H1 (cell line): ENCODE data around the gene TLK1. TPM values are rescaled to one million over a fixed set of nuclear protein-coding genes. Genes with fewer than 3 reads are reported as not detected.

ENCODE experiments used
- CTCF ChIA-PET: fragments of 300-600 bp; sonication (Branson Sonifier 250); formaldehyde crosslinking; loops from one replicate; lab custom pipeline; 2021; ENCODE audit not compliant: partially characterized antibody; lab: Charles Lee
- POLR2A ChIA-PET: fragments of 300-600 bp; sonication (Branson Sonifier 250); formaldehyde crosslinking; loops from one replicate; lab custom pipeline; 2021; ENCODE audit warnings: inconsistent platforms; ENCODE audit not compliant: partially characterized antibody; lab: Charles Lee
- DNase-seq, 2 experiments: peaks; one replicate each; pipeline versions ENCODE4 v3.0.0 to v3.0.0-alpha.2; 2010 to 2022; ENCODE audit warnings: low spot score in 2 of 2, low read depth in 1 of 2, mixed read lengths in 1 of 2
- FAIRE-seq: peaks from 2 replicates; lab custom pipeline; 2011; peaks lifted over from hg19 to GRCh38; lab: Jason Lieb, UNC
- H2AFZ ChIP-seq: 2 replicates; pipeline ENCODE4 v1.8.1; 2012; ENCODE audit warnings: low read length, inconsistent platforms
- H2AK5ac ChIP-seq: 2 replicates; pipeline ENCODE4 v1.6.1; 2013; ENCODE audit warnings: low read depth, low read length
- H2BK120ac ChIP-seq: replicated peaks from 2 replicates; pipeline ENCODE3; 2013; ENCODE audit warnings: low read depth, low read length, inconsistent platforms
- H2BK12ac ChIP-seq: 2 replicates; pipeline ENCODE4 v1.6.1; 2013; ENCODE audit warnings: low read depth, low read length
- H2BK15ac ChIP-seq: 2 replicates; pipeline ENCODE4 v1.6.1; 2013; ENCODE audit warnings: low read length
- H2BK20ac ChIP-seq: 2 replicates; pipeline ENCODE4 v1.6.1; 2013; ENCODE audit warnings: low read length
- H2BK5ac ChIP-seq: 2 replicates; pipeline ENCODE4 v1.6.1; 2013; ENCODE audit warnings: low read depth, low read length
- H3K14ac ChIP-seq: 2 replicates; pipeline ENCODE4 v1.6.1; 2013; ENCODE audit warnings: inconsistent platforms; ENCODE audit not compliant: insufficient read length
- H3K18ac ChIP-seq: 2 replicates; pipeline ENCODE4 v1.6.1; 2013; ENCODE audit warnings: low read length; ENCODE audit errors: extremely low read depth
- H3K23ac ChIP-seq: 2 replicates; pipeline ENCODE4 v1.6.1; 2013; ENCODE audit warnings: inconsistent platforms; ENCODE audit not compliant: insufficient read length
- H3K23me2 ChIP-seq: 2 replicates; pipeline ENCODE4 v1.6.1; 2013; ENCODE audit warnings: low read depth, low read length
- H3K27ac ChIP-seq: 2 replicates; pipeline ENCODE4 v1.6.1; 2011; ENCODE audit warnings: low read depth, low read length, inconsistent platforms
- H3K27me3 ChIP-seq, 4 experiments: replicated peaks in 1 of 4; 1 replicate in 1 of 4; 2 replicates in 3 of 4; pipeline versions ENCODE4 v1.6.1 to v1.8.1; 2011 to 2013; ENCODE audit warnings: low read length in 3 of 4, mild to moderate bottlenecking in 3 of 4, inconsistent platforms in 2 of 4, mixed read lengths in 2 of 4, moderate library complexity in 1 of 4; ENCODE audit not compliant: control insufficient read depth in 3 of 4, insufficient read depth in 3 of 4; ENCODE audit errors: extremely low read depth in 1 of 4
- H3K36me3 ChIP-seq, 4 experiments: 2 replicates each; pipeline versions ENCODE4 v1.6.1 to v1.8.1; 2011 to 2013; ENCODE audit warnings: mild to moderate bottlenecking in 4 of 4, low read length in 3 of 4, moderate library complexity in 2 of 4, control low read depth in 1 of 4, inconsistent platforms in 1 of 4; ENCODE audit not compliant: insufficient read depth in 4 of 4, control insufficient read depth in 2 of 4
- H3K4ac ChIP-seq: replicated peaks from 2 replicates; pipeline ENCODE3; 2013; ENCODE audit warnings: low read length, low read depth, mixed read lengths, inconsistent platforms; ENCODE audit not compliant: insufficient read length
- H3K4me1 ChIP-seq, 4 experiments: replicated peaks in 1 of 4; 1 replicate in 1 of 4; 2 replicates in 3 of 4; pipeline versions ENCODE4 v1.6.1 to v1.8.1; 2011 to 2013; ENCODE audit warnings: low read length in 3 of 4, inconsistent platforms in 2 of 4, mixed read lengths in 1 of 4; ENCODE audit not compliant: insufficient read depth in 4 of 4, control insufficient read depth in 3 of 4
- H3K4me2 ChIP-seq, 2 experiments: 2 replicates each; pipeline versions ENCODE4 v1.6.1 to v1.8.1; 2011 to 2013; ENCODE audit warnings: low read depth in 2 of 2, low read length in 2 of 2, control low read depth in 1 of 2, inconsistent platforms in 1 of 2, mild to moderate bottlenecking in 1 of 2; ENCODE audit not compliant: insufficient read depth in 1 of 2
- H3K4me3 ChIP-seq, 4 experiments: fragments of 200-600, 300-600 bp in 1 of 4; sonication (generic), shearing (Covaris generic), sonication (Bioruptor Twin) in 1 of 4; 2 replicates each; pipeline versions ENCODE4 v1.5.1 to v1.8.1; 2011 to 2016; ENCODE audit warnings: low read length in 4 of 4, low read depth in 3 of 4, control low read depth in 2 of 4, inconsistent platforms in 2 of 4, mild to moderate bottlenecking in 2 of 4, mixed read lengths in 1 of 4, moderate library complexity in 1 of 4; ENCODE audit not compliant: insufficient read depth in 2 of 4; ENCODE audit errors: extremely low read depth in 1 of 4
- H3K56ac ChIP-seq: replicated peaks from 2 replicates; pipeline ENCODE3; 2013; ENCODE audit warnings: low read depth, mild to moderate bottlenecking, mixed read lengths, low read length, inconsistent platforms; ENCODE audit not compliant: insufficient read length
- H3K79me1 ChIP-seq: 2 replicates; pipeline ENCODE4 v1.6.1; 2013; ENCODE audit warnings: low read depth, low read length, control low read depth
- H3K79me2 ChIP-seq, 2 experiments: 2 replicates each; pipeline versions ENCODE4 v1.6.1 to v1.8.1; 2012 to 2013; ENCODE audit warnings: low read length in 2 of 2, mild to moderate bottlenecking in 2 of 2, inconsistent platforms in 1 of 2; ENCODE audit not compliant: insufficient read depth in 2 of 2, control insufficient read depth in 1 of 2
- H3K9ac ChIP-seq, 4 experiments: replicated peaks in 1 of 4; 1 replicate in 1 of 4; 2 replicates in 3 of 4; pipeline versions ENCODE4 v1.6.1 to v1.8.1; 2011 to 2013; ENCODE audit warnings: low read depth in 3 of 4, low read length in 3 of 4, control low read depth in 2 of 4, mild to moderate bottlenecking in 2 of 4, moderate library complexity in 2 of 4, inconsistent platforms in 1 of 4; ENCODE audit errors: extremely low read depth in 1 of 4
- H3K9me3 ChIP-seq, 2 experiments: 2 replicates each; pipeline versions ENCODE4 v1.6.1 to v1.8.1; 2012 to 2013; ENCODE audit warnings: mild to moderate bottlenecking in 2 of 2, moderate library complexity in 2 of 2, control low read depth in 1 of 2, inconsistent platforms in 1 of 2, low read depth in 1 of 2, low read length in 1 of 2, mixed read lengths in 1 of 2; ENCODE audit not compliant: insufficient read depth in 2 of 2
- H4K20me1 ChIP-seq, 2 experiments: replicated peaks in 1 of 2; 2 replicates each; pipeline versions ENCODE3 to v1.8.1; 2011 to 2013; ENCODE audit warnings: inconsistent platforms in 2 of 2, low read length in 2 of 2, mild to moderate bottlenecking in 1 of 2; ENCODE audit not compliant: insufficient read depth in 2 of 2, control insufficient read depth in 1 of 2
- H4K5ac ChIP-seq: 2 replicates; pipeline ENCODE4 v1.6.1; 2013; ENCODE audit warnings: low read length, low read depth, mixed read lengths, inconsistent platforms; ENCODE audit not compliant: insufficient read length
- H4K8ac ChIP-seq: 2 replicates; pipeline ENCODE4 v1.8.0; 2013; ENCODE audit warnings: mild to moderate bottlenecking, moderate library complexity, low read length, inconsistent platforms; ENCODE audit not compliant: insufficient read depth; ENCODE audit errors: extremely low read depth
- H4K91ac ChIP-seq: replicated peaks from 2 replicates; pipeline ENCODE3; 2013; ENCODE audit warnings: low read length, mixed read lengths, inconsistent platforms; ENCODE audit not compliant: insufficient read length
- PHF8 ChIP-seq: fragments of 200-600 bp; sonication (generic); conservative IDR thresholded peaks from 2 replicates; pipeline ENCODE4 v1.7.1; 2012; ENCODE audit warnings: low read depth, mild to moderate bottlenecking, inconsistent platforms, low read length, moderate library complexity
- POLR2AphosphoS5 ChIP-seq: IDR thresholded peaks from 2 replicates; pipeline ENCODE4 v1.6.1; 2011; ENCODE audit warnings: low read depth, low read length
- SRF ChIP-seq: IDR thresholded peaks from 2 replicates; pipeline ENCODE4 v1.6.1; 2011; ENCODE audit warnings: mild to moderate bottlenecking, low read depth, low read length, moderate library complexity
- TEAD4 ChIP-seq: IDR thresholded peaks from 2 replicates; pipeline ENCODE4 v1.6.1; 2012; ENCODE audit warnings: low read depth, low read length, inconsistent platforms, mixed read lengths
- WGBS, 2 experiments: shearing (Covaris generic) in 1 of 2; methylation state at CpG; one replicate each; pipeline versions ENCODE4 v1.1.6 to v1.1.7; 2013 to 2015; ENCODE audit warnings: low lambda C conversion rate in 2 of 2, mixed read lengths in 2 of 2, inconsistent platforms in 1 of 2, low coverage in 1 of 2, missing lambda C conversion rate in 1 of 2; ENCODE audit not compliant: insufficient replicate concordance in 2 of 2, insufficient coverage in 1 of 2, insufficient read length in 1 of 2; ENCODE audit errors: extremely low coverage in 1 of 2, missing lambda C conversion rate in 1 of 2; 5-methylcytosine and 5-hydroxymethylcytosine counted together
- polyA plus RNA-seq, 7 experiments: library from polyadenylated mRNA; depleted of rRNA in 3 of 7; stranded (reverse) in 5 of 7; unstranded in 2 of 7; fragments of >200 nt in 5 of 7; fragments of 200-250 nt in 2 of 7; gene quantifications; 1 replicate in 5 of 7; 2 replicates in 1 of 7; 4 replicates in 1 of 7; pipeline versions ENCODE4 v1.2.1 to v1.2.3, GENCODE V29; 2011 to 2013; ENCODE audit warnings: missing spikeins in 2 of 7, mixed read lengths in 2 of 7
- total RNA-seq: library from RNA; stranded (reverse); fragmentation: NEBNext Ultra II Directional; extraction: Animal tissue kit (Norgen Biotek cat#: 25700); gene quantifications from 2 replicates; pipeline ENCODE4 v1.2.1, GENCODE V29; 2021

Gene TLK1
- total and polyA plus RNA-seq, 2 of the 8 experiments (the other 6 are each of a cell fraction or from before 2014, with no cell fraction given), result 11.2 to 102 TPM

DNA sequence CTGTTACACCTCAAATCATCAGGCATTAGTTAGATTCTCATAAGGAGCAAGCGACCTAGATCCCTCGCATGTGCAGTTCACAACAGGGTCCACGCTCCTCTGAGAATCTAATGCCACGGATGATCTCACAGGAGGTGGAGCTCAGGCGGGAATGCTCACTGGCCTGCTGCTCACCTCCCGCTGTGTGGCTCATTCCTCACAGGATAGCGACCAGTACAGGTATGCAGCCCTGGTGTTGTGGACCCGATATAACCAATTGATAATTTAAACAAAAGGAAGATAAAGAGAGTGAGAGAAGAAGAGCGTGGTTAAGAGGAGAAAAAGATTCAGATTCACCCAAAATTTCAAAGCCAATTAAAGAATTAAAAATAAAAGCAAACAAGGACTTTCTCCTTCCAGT, 20.8 kb downstream of the TLK1 start:
- Histone ChIP-seq H3K79me2 (peaks cover 34 to 99% of the 10 kb centered on the region in 2 experiments), H3K56ac (no peak overlapping the region), H3K79me1 (peaks cover 2% of the 10 kb centered on the region; the same call in 1 of the 2 replicates), H4K91ac (no peak overlapping the region), H3K23me2 (no peaks in the 10 kb centered on the region), H2AFZ (no peak overlapping the region), H4K8ac (no peak overlapping the region), H3K18ac (no peak overlapping the region), H3K4me3 (no peak overlapping the region; a peak in 1 of 8 replicates), H3K9me3 (no peaks in the 10 kb centered on the region), H4K20me1 (peaks cover 8 to 15% of the 10 kb centered on the region in 2 experiments), H2BK12ac (no peak overlapping the region), H3K4ac (no peak overlapping the region), H3K14ac (no peak overlapping the region), H4K5ac (no peak overlapping the region), H2BK120ac (no peak overlapping the region), H2BK5ac (no peak overlapping the region), H2AK5ac (peak overlapping the region; percentile 60; the same call in 1 of the 2 replicates), H3K4me2 (no peak overlapping the region), H2BK15ac (no peak overlapping the region), H3K4me1 (peaks cover 3 to 10% (median 5%) of the 10 kb centered on the region in 4 experiments), H3K36me3 (no peaks in the 10 kb centered on the region), H3K27ac (no peak overlapping the region), H3K9ac (no peak overlapping the region), H3K23ac (no peak overlapping the region), H2BK20ac (no peak overlapping the region), H3K27me3 (no peaks in the 10 kb centered on the region)
- FAIRE-seq, result no peak
- POLR2A ChIA-PET, result interaction anchor here (0.6 to 1.3 kb wide), 3 partner anchors 16 to 29 kb away, joined by 3 to 4 read pairs (median 3); no protein-coding TSS in a partner anchor
- CTCF ChIA-PET, result interaction anchor here (1.0 to 1.2 kb wide), 2 partner anchors 34 to 276 kb away, joined by 3 read pairs; no protein-coding TSS in a partner anchor
- TF ChIP-seq SRF (no peak), POLR2AphosphoS5 (peak; percentile 46; the same call in 1 of the 2 replicates), PHF8 (no peak), TEAD4 (peak; percentile 71)
- 84% methylated on average over 9 of the region's 9 CpGs; no CpG with 5 or more reads in 1 of the 2 experiments for WGBS, 2 experiments
- DNase-seq, result no peak
